Thyroid gland (tissue), 4 donors: ENCODE results near the gene KDM8.
"Not testable (repeated sequence)": the region's sequence is repeated elsewhere in the genome, so short reads cannot be mapped to it uniquely, and the experiment has no call there.

Experiments used
- POLR2A ChIP-seq, 2 donors: fragments of 450-650 bp; IDR thresholded peaks; one replicate each; pipeline ENCODE4 v1.6.1; 2017; ENCODE audit warnings: antibody characterized with exemption in 2 of 2, mild to moderate bottlenecking in 2 of 2, moderate library complexity in 1 of 2
- TF ChIP-seq, protein P1 (sequence below), 6 experiments: fragments of 200-600 bp in 3 of 6; fragments of 450-650 bp in 3 of 6; sonication (generic) in 3 of 6; IDR thresholded peaks; one replicate each; pipeline ENCODE4 v1.5.1; 2016 to 2019; ENCODE audit warnings: antibody characterized with exemption in 6 of 6, mild to moderate bottlenecking in 2 of 6, inconsistent platforms in 1 of 6, moderate library complexity in 1 of 6

DNA sequence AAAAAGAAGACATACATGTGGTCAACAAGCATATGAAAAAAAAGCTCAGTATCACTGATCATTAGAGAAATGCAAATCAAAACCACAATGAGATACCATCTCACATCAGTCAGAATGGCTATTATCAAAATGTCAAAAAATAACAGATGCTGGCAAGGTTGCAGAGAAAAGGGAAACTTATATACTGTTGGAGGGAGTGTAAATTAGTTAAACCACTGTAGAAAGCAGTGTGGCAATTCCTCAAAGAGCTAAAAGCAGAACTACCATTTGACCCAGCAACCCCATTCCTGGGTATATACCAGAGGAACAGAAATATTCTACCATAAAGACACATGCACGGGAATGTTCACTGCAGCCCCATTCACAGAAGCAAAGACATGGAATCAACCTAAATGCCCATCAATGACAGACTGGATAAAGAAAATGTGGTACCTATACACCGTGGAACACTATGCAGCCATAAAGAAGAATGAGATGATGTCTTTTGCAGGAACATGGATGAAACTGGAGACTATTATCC lies 59.6 kb downstream of the KDM8 start:
- TF ChIP-seq, protein P1, sequence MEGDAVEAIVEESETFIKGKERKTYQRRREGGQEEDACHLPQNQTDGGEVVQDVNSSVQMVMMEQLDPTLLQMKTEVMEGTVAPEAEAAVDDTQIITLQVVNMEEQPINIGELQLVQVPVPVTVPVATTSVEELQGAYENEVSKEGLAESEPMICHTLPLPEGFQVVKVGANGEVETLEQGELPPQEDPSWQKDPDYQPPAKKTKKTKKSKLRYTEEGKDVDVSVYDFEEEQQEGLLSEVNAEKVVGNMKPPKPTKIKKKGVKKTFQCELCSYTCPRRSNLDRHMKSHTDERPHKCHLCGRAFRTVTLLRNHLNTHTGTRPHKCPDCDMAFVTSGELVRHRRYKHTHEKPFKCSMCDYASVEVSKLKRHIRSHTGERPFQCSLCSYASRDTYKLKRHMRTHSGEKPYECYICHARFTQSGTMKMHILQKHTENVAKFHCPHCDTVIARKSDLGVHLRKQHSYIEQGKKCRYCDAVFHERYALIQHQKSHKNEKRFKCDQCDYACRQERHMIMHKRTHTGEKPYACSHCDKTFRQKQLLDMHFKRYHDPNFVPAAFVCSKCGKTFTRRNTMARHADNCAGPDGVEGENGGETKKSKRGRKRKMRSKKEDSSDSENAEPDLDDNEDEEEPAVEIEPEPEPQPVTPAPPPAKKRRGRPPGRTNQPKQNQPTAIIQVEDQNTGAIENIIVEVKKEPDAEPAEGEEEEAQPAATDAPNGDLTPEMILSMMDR (IDR thresholded peaks at IDR 0.05), result not testable (repeated sequence)
- TF ChIP-seq POLR2A (IDR thresholded peaks at IDR 0.05), result not testable (repeated sequence)
